Stimulated activated CD4-positive, alpha-beta T cell treated with anti-CD3 and anti-CD28 coated beads, Interleukin-4, amount 100 ng/mL, for 24 hours (primary cell): ENCODE data around the gene CD6.

ENCODE experiments used
- DNase-seq: peaks from one replicate; pipeline ENCODE4 v3.0.0-alpha.2; 2020

CD6 gene

DNA sequence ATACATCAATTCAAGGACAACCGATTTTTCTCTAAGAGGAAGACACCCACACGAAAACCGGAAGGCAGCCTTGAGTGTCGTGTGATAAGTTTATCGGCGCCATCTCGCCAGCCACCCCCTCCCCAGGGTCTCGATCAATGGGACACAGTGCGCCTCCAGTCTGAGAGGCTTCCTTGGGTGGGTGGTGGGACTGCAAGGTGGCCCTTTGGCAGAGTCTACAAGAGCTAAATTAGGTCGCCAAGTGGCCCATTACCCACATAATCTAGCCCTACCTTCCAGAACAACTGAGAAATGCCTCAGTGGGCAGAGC lies 64.0 kb downstream of the CD6 start:
- no peak for DNase-seq

DNA sequence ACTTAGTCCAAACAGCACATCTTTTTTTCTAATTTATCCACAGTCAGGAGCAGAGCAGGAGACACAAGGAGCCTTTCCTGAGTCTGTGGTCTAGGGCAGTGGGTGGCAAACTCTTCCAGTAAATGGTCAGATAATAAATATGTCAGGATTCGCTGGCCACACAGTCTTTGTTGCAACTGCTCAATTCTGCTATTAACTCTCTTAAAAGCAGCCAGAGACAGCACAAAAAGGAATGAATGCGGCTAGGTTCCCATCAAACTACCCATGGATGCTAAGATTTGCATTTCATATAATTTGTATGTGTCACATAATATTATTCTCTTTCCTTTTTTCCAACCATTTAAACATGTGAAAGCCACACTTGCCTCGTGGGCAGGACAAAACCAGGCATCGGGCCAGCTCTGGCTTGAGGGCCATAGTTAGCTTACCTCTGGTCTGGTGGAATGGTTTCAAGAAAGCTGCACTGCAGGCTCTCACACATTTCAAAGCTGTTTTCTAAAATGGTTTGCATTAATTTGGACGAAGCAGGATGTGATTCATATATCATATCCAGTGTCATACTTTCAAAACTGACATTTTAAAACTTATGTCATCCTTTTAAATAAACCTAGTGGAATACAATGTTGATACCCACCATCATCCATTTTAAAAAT lies 66.1 kb downstream of the CD6 start:
- no peak for DNase-seq

DNA sequence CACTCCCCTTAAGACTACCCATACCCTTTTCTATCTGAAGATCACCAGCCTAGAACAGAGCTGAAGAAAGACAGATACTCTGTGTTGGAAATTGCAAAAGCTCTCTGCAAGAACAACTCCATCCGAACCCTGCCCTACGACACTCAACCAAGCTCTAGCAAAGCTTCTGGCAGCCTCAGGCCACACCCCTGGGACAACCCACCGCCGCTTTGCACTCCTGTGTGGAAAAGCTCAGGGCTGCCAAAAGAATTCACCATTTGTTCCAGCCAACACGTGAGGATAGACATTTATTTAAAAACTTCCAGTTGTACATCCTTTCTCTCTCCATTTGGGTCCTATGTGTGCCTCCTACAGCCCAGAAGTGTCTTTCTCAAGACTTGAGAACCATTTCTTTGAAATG lies 68.4 kb downstream of the CD6 start:
- DNase-seq, result no peak

GRCh38 chr11:61041755-61042518 lies 70.5 kb downstream of the CD6 start:
- DNase-seq, result peak; percentile 83

DNA sequence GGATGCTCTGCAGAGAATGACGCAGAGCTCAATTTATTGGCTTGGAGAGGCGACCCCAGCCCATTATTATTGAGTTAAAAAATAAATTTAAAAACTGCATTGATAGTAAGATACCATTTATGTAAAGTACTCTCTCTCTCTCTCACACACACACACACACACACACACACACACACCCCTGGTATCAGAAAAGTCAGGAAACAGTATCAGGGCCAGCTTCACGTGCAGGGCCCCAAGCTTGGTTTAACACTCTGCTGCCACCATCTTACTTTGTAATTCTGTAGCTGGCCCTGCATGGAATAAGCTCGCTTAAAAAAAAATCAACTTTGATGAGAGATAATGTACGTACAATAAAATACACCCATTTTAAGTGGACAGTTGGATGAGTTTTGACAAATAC lies 71.1 kb downstream of the CD6 start:
- no peak for DNase-seq

DNA sequence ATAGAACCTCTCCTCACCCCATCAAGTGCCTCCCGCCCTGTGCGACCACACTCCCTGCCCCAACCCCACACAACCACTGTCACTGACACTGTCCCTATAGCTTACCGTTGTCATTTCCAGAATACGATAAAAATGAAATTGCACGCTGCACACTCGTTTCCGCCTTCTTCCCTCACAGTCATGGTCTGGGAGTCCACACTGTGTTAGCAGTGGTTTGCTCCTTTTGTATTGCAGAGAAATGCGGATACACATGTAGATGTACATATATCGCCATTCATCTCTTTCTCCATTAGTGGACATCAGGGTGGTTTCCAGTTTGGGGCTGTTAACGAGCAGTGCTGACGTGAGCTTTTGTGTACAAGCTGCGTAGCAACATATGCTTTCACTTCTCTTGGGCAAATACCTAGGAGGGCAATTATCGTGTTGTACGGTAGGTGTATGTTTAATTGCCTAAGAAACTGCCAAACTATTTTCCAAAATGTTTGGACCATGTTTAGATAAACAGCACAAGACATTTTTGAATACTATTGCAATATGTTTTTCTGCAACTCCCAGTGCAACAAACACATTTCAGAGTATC lies 71.6 kb downstream of the CD6 start:
- DNase-seq, result no peak

DNA sequence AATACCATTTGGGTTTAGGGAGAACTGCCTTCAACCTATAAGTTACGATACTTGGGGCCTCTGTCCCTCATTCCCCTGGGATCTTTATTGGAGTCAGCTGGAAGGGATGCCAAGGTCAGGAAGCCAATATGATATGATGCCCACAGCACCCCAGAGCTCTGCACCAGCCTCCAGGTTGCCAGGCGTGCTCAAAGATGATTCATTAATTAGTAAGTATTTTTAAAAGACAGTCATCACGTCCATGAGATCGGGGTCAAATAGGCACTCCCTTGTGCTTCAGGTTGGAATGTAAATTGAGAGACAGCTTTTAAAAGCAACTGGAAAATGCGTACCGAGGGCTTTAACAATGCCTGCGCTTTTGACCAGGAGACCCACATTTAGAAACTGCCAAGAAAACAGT lies 73.8 kb downstream of the CD6 start:
- DNase-seq, result no peak

DNA sequence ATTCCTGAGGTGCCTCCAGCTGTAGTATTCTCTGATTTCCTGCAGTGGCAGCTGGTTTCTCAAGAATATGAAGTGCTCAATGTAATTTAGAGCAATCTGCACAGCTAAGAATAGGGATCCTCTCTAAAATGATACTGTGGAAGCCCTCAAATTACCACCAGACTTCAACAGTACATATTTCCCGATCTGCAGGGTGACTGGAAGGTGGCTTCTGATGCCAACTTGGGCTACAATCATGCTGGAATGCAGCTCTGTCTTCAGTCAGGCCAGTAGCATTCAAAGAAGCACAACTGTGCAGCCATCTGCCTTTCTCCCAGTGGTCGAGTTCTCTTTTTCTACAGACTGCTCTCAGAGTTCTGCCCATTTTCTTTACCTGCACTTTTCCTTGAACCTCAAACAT lies 75.4 kb downstream of the CD6 start:
- no peak for DNase-seq

- DNase-seq, result no peak
These were observed 77.0 kb downstream of the CD6 start for GRCh38 chr11:61048368-61049062.

DNA sequence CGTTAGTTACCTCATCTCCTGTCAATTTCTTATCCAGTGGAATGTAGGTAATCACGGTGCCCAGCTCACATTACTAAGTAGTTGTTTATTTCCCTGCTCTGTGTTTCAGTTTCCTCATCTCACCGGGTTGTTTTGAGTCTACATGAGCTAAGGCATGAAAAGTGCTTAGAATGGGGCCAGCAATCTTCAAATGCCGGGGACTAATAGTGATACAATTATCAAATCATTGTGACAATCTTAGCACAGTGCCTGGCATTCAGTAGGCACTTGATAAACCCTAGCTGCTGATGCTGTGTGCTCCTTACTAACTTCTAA lies 77.5 kb downstream of the CD6 start:
- no peak for DNase-seq

- DNase-seq, result no peak
These were observed 78.4 kb downstream of the CD6 start for GRCh38 chr11:61049859-61050258.

DNA sequence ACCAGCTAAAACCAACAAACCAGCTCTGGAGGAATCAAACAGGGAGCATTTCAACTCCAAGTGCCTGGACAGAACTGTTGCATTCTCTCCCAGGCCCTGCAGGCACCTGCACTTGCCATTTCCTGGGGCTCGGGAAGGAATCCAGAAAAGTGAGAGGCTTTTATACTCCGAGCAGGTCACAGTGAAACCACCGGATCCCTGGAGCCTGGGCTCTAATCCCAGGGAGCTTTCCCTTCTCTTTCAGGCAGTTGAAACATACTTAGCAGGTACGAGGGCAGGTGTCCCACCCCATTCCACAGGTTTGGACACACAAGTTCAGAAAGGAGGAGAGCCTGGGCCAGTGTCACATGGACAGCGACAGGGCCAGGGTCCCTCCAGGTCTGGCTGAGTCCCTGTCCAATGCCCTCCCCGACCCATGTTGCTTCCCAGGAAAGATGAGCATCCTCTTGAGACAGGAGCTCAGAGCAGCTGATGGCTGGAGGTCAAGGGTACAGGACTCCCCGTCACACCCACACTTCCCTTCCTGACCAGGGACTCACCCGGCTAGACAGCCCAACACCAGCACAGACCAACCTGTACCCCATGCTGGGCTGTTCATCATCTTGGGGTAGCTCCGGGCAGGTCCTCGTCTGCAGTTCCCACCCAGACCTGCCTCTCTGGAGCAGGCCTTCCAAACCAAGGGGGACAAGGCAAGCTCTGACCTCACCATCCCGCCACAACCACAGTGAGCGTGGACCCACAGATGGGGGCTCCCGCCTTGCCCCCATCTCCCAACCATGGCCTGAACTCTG lies 80.9 kb downstream of the CD6 start:
- DNase-seq, result no peak

DNA sequence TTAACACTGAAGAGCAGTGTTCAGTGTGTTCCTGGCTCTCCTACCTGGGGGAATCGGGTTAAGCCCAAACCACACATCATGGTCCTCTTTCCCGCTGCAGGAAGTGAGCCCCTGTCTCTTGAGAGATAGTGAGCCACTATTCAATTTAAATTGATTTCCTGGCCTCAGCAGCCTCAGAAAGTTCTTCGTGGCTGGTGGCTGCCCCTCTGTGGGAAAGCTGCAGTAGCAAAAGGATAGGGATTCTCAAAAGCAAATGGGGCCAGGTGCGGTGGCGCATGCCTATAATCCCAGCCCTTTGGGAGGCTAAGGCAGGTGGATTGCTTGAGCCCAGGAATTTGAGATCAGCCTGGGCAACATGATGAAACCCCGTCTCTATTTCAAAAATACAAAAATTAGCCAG lies 81.7 kb downstream of the CD6 start:
- no peak for DNase-seq

GRCh38 chr11:61054513-61054912 lies 83.0 kb downstream of the CD6 start:
- DNase-seq, result no peak

GRCh38 chr11:61054927-61055562 lies 83.6 kb downstream of the CD6 start:
- DNase-seq, result peak; percentile 73

GRCh38 chr11:61055776-61056175 lies 84.3 kb downstream of the CD6 start:
- no peak for DNase-seq

- no peak for DNase-seq
These were observed 85.1 kb downstream of the CD6 start for GRCh38 chr11:61056571-61056970.

DNA sequence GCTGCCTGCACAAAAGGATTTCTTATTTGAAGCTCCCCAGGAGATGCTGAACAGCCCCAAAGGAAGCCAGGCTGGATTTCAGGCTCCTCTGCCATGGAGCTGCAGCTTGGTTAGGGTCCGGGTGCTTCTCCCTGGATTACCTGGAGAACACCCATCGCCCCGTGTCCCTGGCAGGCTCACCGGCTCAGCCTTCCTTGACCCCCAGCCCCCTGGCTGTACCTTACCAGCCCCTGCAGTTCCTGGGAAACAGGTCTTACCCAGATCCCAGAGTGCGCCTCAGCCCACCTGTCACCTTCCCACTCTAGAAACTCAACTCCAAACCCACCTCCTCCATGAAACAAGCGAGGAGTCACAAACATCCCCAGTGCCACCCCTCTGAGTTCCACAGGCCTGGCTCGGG lies 85.5 kb downstream of the CD6 start:
- no peak for DNase-seq

DNA sequence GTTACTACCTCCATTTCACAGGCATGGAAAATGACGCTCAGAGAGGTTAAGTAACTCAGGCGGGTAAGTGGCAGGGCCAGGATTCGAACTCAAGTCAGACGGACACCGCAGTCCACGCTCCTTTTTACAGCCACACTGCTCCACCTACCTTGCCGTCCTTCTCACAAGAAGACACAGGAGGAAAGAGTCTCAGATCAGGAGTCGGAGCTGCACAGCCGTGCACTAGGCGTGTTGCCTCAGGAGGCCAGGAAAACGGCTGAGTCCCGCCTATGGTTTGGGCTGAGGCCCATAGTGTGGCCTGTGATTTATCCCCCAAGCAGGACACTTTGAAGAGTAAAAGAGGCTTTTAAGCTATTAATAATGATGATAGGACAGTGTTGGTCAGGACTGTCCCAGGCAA lies 86.1 kb downstream of the CD6 start:
- no peak for DNase-seq

- no peak for DNase-seq
These were observed 87.2 kb downstream of the CD6 start for GRCh38 chr11:61058583-61059259.

- DNase-seq, result no peak
These were observed 87.8 kb downstream of the CD6 start for GRCh38 chr11:61059260-61059752.
